HepG2 (cell line): ENCODE results near the gene GIPC1. TPM values are rescaled to one million over a fixed set of nuclear protein-coding genes. Genes with fewer than 3 reads are reported as not detected.

Source experiments
- ATAC-seq: fragments of 200-7000 bp; cut with Tn5 transposase; 3 replicates; pipeline ENCODE4 v1.9.1; 2020; ENCODE audit warnings: mild to moderate bottlenecking, moderate library complexity
- BruUV-seq: library from RNA; stranded (reverse); fragments of 400-500 nt; replicated peaks from 2 replicates; lab custom pipeline; 2021; lab: Mats Ljungman, UMichigan
- CTCF ChIA-PET: fragments of 300-600 bp; formaldehyde crosslinking; extraction: SDS; loops from one replicate; lab custom pipeline; 2021; ENCODE audit warnings: low total read pairs, inconsistent platforms, low intra/inter-chr PET ratio; lab: Yijun Ruan, JAX
- POLR2A ChIA-PET: fragments of 350-600 bp; sonication (Branson Sonifier 250); formaldehyde crosslinking; loops from one replicate; lab custom pipeline; 2020; ENCODE audit warnings: antibody characterized with exemption, inconsistent platforms; lab: Yijun Ruan, JAX
- DNase-seq: peaks from one replicate; pipeline ENCODE4 v3.0.0-alpha.2; 2015; ENCODE audit warnings: low spot score
- FAIRE-seq: peaks from 3 replicates; lab custom pipeline; 2011; peaks lifted over from hg19 to GRCh38; lab: Jason Lieb, UNC
- H2AFZ ChIP-seq: one replicate; pipeline ENCODE4 v1.6.1; 2011; ENCODE audit warnings: low read length, inconsistent platforms
- H3K27ac ChIP-seq: fragments of 300-600 bp; 3 replicates; pipeline ENCODE4 v1.8.0; 2011; ENCODE audit warnings: mixed run types, mild to moderate bottlenecking, mixed read lengths, low read length, inconsistent platforms; ENCODE audit not compliant: insufficient read depth; ENCODE audit errors: extremely low read length
- H3K27me3 ChIP-seq, 2 experiments: fragments of 200-600 bp in 1 of 2; 2 replicates in 1 of 2; 3 replicates in 1 of 2; pipeline versions ENCODE4 v1.6.0 to v1.8.0; 2011; ENCODE audit warnings: low read length in 2 of 2, mild to moderate bottlenecking in 2 of 2, moderate library complexity in 2 of 2, inconsistent platforms in 1 of 2; ENCODE audit not compliant: insufficient read depth in 2 of 2, control insufficient read depth in 1 of 2
- H3K36me3 ChIP-seq, 2 experiments: fragments of 200-600 bp in 1 of 2; replicated peaks in 1 of 2; 2 replicates in 1 of 2; 3 replicates in 1 of 2; pipeline versions ENCODE4 v1.5.1 to v1.8.0; 2011; ENCODE audit warnings: low read length in 2 of 2, inconsistent platforms in 1 of 2; ENCODE audit not compliant: insufficient read depth in 2 of 2, control insufficient read depth in 1 of 2
- H3K4me1 ChIP-seq: 2 replicates; pipeline ENCODE4 v1.5.1; 2012; ENCODE audit warnings: low read length, inconsistent platforms; ENCODE audit not compliant: insufficient read depth
- H3K4me2 ChIP-seq: 2 replicates; pipeline ENCODE4 v1.6.0; 2011; ENCODE audit warnings: low read depth, low read length, inconsistent platforms
- H3K4me3 ChIP-seq, 3 experiments: fragments of 200-600 bp in 1 of 3; sonication (generic), shearing (Covaris generic) in 1 of 3; replicated peaks in 1 of 3; 2 replicates each; pipeline ENCODE4 v1.5.1; 2011 to 2016; ENCODE audit warnings: low read length in 3 of 3, inconsistent platforms in 2 of 3, low read depth in 2 of 3, mild to moderate bottlenecking in 2 of 3, control low read depth in 1 of 3, mixed read lengths in 1 of 3; ENCODE audit not compliant: insufficient read depth in 1 of 3
- H3K79me2 ChIP-seq: one replicate; pipeline ENCODE4 v1.6.1; 2011; ENCODE audit warnings: low read length, inconsistent platforms; ENCODE audit not compliant: insufficient read depth
- H3K9ac ChIP-seq: 2 replicates; pipeline ENCODE4 v1.6.0; 2011; ENCODE audit warnings: mild to moderate bottlenecking, low read depth, low read length, inconsistent platforms; ENCODE audit not compliant: insufficient read depth
- H3K9me3 ChIP-seq: 2 replicates; pipeline ENCODE4 v1.5.1; 2012; ENCODE audit warnings: mild to moderate bottlenecking, low read length
- H4K20me1 ChIP-seq: 2 replicates; pipeline ENCODE4 v1.6.0; 2011; ENCODE audit warnings: inconsistent platforms, mild to moderate bottlenecking, low read length, moderate library complexity; ENCODE audit not compliant: insufficient read depth
- ASH2L ChIP-seq: fragments of 300-600, 200-600 bp; sonication (generic); IDR thresholded peaks from 2 replicates; pipeline ENCODE4 v1.7.0; 2017; ENCODE audit warnings: low read depth, mild to moderate bottlenecking, moderate library complexity, mixed read lengths, low read length; ENCODE audit not compliant: insufficient read length
- FOSL2 ChIP-seq: sonication (generic); formaldehyde crosslinking; IDR thresholded peaks from 2 replicates; pipeline ENCODE4 v1.4.0; 2020; ENCODE audit warnings: missing genetic modification reagents
- HNRNPLL ChIP-seq: fragments of 200-400 bp; formaldehyde crosslinking; IDR thresholded peaks from 2 replicates; pipeline ENCODE4 v1.6.1; 2017; ENCODE audit warnings: mild to moderate bottlenecking, low read depth, low read length; ENCODE audit not compliant: poor library complexity, severe bottlenecking
- JUNB ChIP-seq: sonication (generic); formaldehyde crosslinking; IDR thresholded peaks from 2 replicates; pipeline ENCODE4 v1.8.0; 2022; ENCODE audit warnings: missing genetic modification reagents, mild to moderate bottlenecking, borderline replicate concordance
- MBD4 ChIP-seq: IDR thresholded peaks from 2 replicates; pipeline ENCODE4 v1.6.1; 2012; ENCODE audit warnings: low read length, inconsistent platforms, borderline replicate concordance
- NR2F1 ChIP-seq, 2 experiments: fragments of 450-650 bp in 1 of 2; formaldehyde crosslinking in 1 of 2; IDR thresholded peaks; 2 replicates each; pipeline versions ENCODE4 v1.5.0 to v1.6.1; 2016 to 2020; ENCODE audit warnings: mild to moderate bottlenecking in 1 of 2, missing compliant biosample characterization in 1 of 2, missing genetic modification reagents in 1 of 2, moderate library complexity in 1 of 2
- RARA ChIP-seq: IDR thresholded peaks from 2 replicates; pipeline ENCODE4 v1.6.1; 2016; ENCODE audit warnings: missing genetic modification reagents, missing compliant biosample characterization
- RFX1 ChIP-seq: fragments of 450-650 bp; IDR thresholded peaks from 2 replicates; pipeline ENCODE4 v1.6.1; 2017
- SOX5 ChIP-seq: IDR thresholded peaks from 2 replicates; pipeline ENCODE4 v1.6.1; 2016; ENCODE audit warnings: borderline replicate concordance
- SP140L ChIP-seq: sonication (generic); formaldehyde crosslinking; IDR thresholded peaks from 2 replicates; pipeline ENCODE4 v1.4.0; 2020; ENCODE audit warnings: missing genetic modification reagents, borderline replicate concordance
- ZNF672 ChIP-seq: sonication (generic); formaldehyde crosslinking; IDR thresholded peaks from 2 replicates; pipeline ENCODE4 v1.8.1; 2022; ENCODE audit warnings: missing genetic modification reagents
- WGBS: methylation state at CpG from one replicate; pipeline ENCODE4 v1.1.6; 2017; ENCODE audit warnings: low lambda C conversion rate; 5-methylcytosine and 5-hydroxymethylcytosine counted together
- in situ Hi-C: cut with HindIII; loops from 2 replicates; pipeline ENCODE4 v1.10.0; 2017; ENCODE audit warnings: low pct_unique_long_range_greater_than_20kb; ENCODE audit not compliant: extremely low pct_ligation_motif_present
- intact Hi-C: fragments of 100-400 bp; cut with micrococcal nuclease; formaldehyde crosslinking; loops from one replicate; pipeline ENCODE4 v1.10.0; 2022; ENCODE audit not compliant: unreplicated experiment
- polyA plus RNA-seq, 8 experiments: library from polyadenylated mRNA; depleted of rRNA in 3 of 8; stranded (reverse) in 7 of 8; unstranded in 1 of 8; fragments of >200 nt; fragmentation: Illumina TruSeq in 4 of 8; extraction: Trizol in 4 of 8; gene quantifications; 2 replicates each; pipeline versions ENCODE4 v1.2.1 to v1.2.3, GENCODE V29; 2011 to 2016; ENCODE audit warnings: low read depth in 4 of 8, missing spikeins in 1 of 8, mixed read lengths in 1 of 8; ENCODE audit not compliant: insufficient read depth in 1 of 8
- total RNA-seq, 5 experiments: library from RNA; depleted of rRNA; stranded (reverse); fragments of >200 nt; fragmentation: Illumina TruSeq; extraction: Trizol; gene quantifications; 2 replicates each; pipeline ENCODE4 v1.2.3, GENCODE V29; 2016; ENCODE audit warnings: low read depth in 1 of 5
- TF ChIP-seq, protein P1 (sequence below): sonication (generic); formaldehyde crosslinking; IDR thresholded peaks from 2 replicates; pipeline ENCODE4 v1.8.0; 2022; ENCODE audit warnings: missing genetic modification reagents, mild to moderate bottlenecking, inconsistent platforms, borderline replicate concordance
- TF ChIP-seq, protein P2 (sequence below): sonication (generic); formaldehyde crosslinking; IDR thresholded peaks from 2 replicates; pipeline ENCODE4 v1.8.1; 2023; ENCODE audit warnings: mild to moderate bottlenecking, inconsistent platforms, moderate library complexity, missing genetic modification reagents, borderline replicate concordance
- TF ChIP-seq, protein P3 (sequence below): sonication (generic); formaldehyde crosslinking; conservative IDR thresholded peaks from 2 replicates; pipeline ENCODE4 v1.4.0; 2020; ENCODE audit warnings: missing genetic modification reagents
- TF ChIP-seq, protein P4 (sequence below): sonication (generic); formaldehyde crosslinking; IDR thresholded peaks from 2 replicates; pipeline ENCODE4 v1.4.0; 2020; ENCODE audit warnings: missing genetic modification reagents
- TF ChIP-seq, protein P5 (sequence below): sonication (generic); formaldehyde crosslinking; IDR thresholded peaks from 2 replicates; pipeline ENCODE4 v1.4.0; 2020; ENCODE audit warnings: missing genetic modification reagents, borderline replicate concordance

GIPC1 gene
- total and polyA plus RNA-seq, 2 of the 13 experiments (the other 11 are each of a cell fraction or from before 2014, with no cell fraction given), result 27.1 to 48.1 TPM

- peak; percentile 71 for DNase-seq
- Histone ChIP-seq H2AFZ (no peak overlapping the region), H3K4me3 (no peak overlapping the region), H3K9me3 (no peaks in the 10 kb centered on the region), H3K9ac (no peak overlapping the region), H4K20me1 (no peaks in the 10 kb centered on the region), H3K36me3 (no peaks in the 10 kb centered on the region), H3K79me2 (no peaks in the 10 kb centered on the region), H3K4me2 (no peak overlapping the region; the same call in 1 of the 2 replicates), H3K27me3 (no peaks in the 10 kb centered on the region), H3K4me1 (peaks cover 98% of the 10 kb centered on the region), H3K27ac (no peak overlapping the region)
- ATAC-seq, result peak; percentile 4; the same call in 2 of the 3 replicates
- no TSS peak for BruUV-seq
- no peak for FAIRE-seq
- intact Hi-C loops, result no loop called here
- in situ Hi-C loops, result no loop called here
- ChIA-PET POLR2A (interaction anchor here (0.7 to 3.5 kb wide), 3 partner anchors 8 to 47 kb away, joined by 3 to 41 read pairs (median 5); partner anchors contain the start of gene DNAJB1), CTCF (no interaction called here)
- 18% methylated on average over 10 of the region's 12 CpGs for WGBS
- TF ChIP-seq MBD4 (no peak), JUNB (CRISPR knock-in tag) (no peak), SOX5 (no peak), RFX1 (peak; percentile 33; the same call in 1 of the 2 replicates), ASH2L (no peak), SP140L (CRISPR knock-in tag) (no peak), ZNF672 (CRISPR knock-in tag) (no peak), NR2F1 (CRISPR knock-in tag; IDR thresholded peaks at IDR 0.05) (peak in 1 of 2 experiments; percentile 30; a peak in 1 of 4 replicates), RARA (CRISPR knock-in tag) (peak; percentile 77), HNRNPLL (no peak), FOSL2 (peak; percentile 43; the same call in 1 of the 2 replicates)
- TF ChIP-seq, protein P1, sequence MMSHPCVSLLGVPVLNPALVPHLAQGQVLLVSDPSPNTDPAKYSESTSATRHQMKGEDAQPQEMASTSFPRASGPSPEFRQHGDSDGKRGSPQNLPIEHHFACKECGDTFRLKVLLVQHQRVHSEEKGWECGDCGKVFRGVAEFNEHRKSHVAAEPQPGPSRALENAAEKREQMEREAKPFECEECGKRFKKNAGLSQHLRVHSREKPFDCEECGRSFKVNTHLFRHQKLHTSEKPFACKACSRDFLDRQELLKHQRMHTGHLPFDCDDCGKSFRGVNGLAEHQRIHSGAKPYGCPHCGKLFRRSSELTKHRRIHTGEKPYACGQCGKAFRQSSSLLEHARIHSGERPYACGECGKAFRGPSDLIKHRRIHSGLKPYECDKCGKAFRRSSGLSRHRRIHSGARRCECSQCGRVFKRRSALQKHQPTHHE (CRISPR knock-in tag), result no peak
- TF ChIP-seq, protein P2, sequence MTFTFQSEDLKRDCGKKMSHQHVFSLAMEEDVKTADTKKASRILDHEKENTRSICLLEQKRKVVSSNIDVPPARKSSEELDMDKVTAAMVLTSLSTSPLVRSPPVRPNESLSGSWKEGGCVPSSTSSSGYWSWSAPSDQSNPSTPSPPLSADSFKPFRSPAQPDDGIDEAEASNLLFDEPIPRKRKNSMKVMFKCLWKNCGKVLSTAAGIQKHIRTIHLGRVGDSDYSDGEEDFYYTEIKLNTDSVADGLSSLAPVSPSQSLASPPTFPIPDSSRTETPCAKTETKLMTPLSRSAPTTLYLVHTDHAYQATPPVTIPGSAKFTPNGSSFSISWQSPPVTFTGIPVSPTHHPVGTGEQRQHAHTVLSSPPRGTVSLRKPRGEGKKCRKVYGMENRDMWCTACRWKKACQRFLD (CRISPR knock-in tag), result no peak
- TF ChIP-seq, protein P3, sequence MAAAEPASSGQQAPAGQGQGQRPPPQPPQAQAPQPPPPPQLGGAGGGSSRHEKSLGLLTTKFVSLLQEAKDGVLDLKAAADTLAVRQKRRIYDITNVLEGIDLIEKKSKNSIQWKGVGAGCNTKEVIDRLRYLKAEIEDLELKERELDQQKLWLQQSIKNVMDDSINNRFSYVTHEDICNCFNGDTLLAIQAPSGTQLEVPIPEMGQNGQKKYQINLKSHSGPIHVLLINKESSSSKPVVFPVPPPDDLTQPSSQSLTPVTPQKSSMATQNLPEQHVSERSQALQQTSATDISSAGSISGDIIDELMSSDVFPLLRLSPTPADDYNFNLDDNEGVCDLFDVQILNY (CRISPR knock-in tag), result no peak
- TF ChIP-seq, protein P4, sequence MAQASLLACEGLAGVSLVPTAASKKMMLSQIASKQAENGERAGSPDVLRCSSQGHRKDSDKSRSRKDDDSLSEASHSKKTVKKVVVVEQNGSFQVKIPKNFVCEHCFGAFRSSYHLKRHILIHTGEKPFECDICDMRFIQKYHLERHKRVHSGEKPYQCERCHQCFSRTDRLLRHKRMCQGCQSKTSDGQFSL, result no peak
- TF ChIP-seq, protein P5, sequence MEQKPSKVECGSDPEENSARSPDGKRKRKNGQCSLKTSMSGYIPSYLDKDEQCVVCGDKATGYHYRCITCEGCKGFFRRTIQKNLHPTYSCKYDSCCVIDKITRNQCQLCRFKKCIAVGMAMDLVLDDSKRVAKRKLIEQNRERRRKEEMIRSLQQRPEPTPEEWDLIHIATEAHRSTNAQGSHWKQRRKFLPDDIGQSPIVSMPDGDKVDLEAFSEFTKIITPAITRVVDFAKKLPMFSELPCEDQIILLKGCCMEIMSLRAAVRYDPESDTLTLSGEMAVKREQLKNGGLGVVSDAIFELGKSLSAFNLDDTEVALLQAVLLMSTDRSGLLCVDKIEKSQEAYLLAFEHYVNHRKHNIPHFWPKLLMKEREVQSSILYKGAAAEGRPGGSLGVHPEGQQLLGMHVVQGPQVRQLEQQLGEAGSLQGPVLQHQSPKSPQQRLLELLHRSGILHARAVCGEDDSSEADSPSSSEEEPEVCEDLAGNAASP, result peak; percentile 59; the same call in 1 of the 2 replicates
Measured at GRCh38 chr19:14507704-14508542, 12.0 kb upstream of the GIPC1 start.
